Limb (tissue), 2 donors: Measurements from ENCODE around the gene RCC2.

Experiments
- DNase-seq, 2 donors: peaks; one replicate each; pipeline ENCODE4 v3.0.0-alpha.2; 2016; ENCODE audit errors: extremely low spot score in 2 of 2

RCC2 gene

GRCh38 chr1:17442841-17443240 lies 3.4 kb upstream of the RCC2 start:
- no peak for DNase-seq

DNA sequence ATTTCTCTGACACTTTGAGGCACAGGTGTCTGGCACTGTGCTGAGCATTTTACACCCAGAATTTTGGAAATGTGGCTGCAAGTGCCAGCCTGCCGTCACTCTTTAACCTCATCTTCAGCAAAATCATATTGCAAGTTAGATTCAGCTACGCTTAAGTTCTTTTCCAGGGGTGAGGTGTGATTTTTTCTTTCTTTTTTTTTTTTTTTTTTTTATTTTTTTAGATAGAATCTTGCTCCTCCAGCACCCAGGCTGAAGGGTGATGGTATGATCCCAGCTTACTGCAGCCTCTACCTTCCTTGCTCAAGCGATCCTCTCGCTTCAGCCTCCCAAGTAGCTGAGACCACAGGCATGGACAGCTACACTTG lies 2.5 kb upstream of the RCC2 start:
- no peak for DNase-seq

DNA sequence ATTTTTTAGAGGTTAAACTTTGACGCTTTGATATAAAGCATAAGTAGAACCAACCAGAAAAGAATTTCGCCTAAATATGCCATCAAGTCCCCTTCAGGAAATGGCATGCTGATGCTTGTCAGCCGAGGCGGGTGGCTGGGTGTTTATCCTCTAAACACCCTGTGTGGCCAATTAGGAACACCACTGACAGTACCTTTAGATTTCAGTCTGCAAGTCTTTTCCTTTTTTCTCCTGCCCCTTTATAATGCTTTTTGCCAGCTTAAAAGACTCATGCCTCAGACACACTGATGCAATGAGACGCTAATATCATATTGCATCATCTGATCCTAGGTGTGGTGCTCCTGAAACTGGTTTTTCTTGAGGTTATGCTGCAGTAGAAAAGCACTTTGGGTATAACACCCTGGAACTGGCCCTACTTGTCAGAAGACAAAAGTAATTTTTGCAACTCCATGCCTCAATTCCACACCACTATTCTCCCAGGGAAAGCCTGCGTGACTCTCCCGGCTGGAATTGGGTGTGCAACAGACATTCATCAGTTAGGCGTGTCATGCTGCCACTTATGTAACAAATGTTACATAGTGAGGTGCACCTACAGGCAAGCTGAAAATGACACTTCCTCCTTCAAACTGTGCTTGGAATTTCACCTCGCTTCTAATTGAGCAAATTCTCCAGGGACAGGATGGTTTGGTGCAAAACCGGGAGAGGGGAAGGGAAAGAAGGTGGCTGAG lies 2.0 kb upstream of the RCC2 start:
- DNase-seq, result no peak

- DNase-seq, result no peak
Observed at GRCh38 chr1:17440827-17441168, 1.3 kb upstream of the RCC2 start.

DNA sequence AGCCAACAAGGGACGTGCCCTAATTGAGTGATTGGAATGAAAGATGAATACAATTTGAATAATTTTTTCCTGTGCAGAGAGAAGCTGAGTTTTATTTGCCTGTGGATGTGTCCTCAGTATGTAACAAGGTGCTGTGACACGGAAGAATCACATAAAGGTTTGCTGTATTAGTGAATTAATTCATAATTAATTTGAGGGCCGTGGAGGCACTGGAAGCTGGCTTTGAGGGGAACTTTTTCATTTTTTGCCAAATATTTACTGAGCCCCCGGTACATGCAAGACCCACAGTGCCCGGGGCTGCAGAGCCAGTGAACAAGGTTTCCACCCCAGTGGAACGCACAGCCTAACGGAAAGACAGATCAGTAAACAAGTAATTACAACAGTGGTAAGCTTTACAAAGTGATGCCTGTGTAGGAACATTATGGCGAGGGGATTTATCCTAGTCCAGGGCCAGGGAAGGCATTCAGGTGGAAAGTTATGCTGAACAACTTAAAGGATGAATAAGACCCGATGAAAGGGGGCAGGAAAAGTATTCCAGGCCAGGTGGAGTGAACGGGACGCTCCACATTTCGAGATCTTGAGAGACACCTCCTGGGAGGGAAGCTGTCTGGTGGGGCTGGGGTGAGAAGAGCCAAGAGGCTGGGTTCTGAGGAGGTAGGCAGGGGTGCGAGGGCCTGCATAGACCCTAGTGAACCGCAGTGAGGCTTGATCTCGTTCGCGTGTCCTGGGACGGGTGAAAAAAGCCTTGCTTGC lies 773 bp upstream of the RCC2 start:
- DNase-seq, result no peak

- peak in 1 of 2 donors; percentile 76 for DNase-seq
Observed at GRCh38 chr1:17438318-17439249, 893 bp downstream of the RCC2 start.

DNA sequence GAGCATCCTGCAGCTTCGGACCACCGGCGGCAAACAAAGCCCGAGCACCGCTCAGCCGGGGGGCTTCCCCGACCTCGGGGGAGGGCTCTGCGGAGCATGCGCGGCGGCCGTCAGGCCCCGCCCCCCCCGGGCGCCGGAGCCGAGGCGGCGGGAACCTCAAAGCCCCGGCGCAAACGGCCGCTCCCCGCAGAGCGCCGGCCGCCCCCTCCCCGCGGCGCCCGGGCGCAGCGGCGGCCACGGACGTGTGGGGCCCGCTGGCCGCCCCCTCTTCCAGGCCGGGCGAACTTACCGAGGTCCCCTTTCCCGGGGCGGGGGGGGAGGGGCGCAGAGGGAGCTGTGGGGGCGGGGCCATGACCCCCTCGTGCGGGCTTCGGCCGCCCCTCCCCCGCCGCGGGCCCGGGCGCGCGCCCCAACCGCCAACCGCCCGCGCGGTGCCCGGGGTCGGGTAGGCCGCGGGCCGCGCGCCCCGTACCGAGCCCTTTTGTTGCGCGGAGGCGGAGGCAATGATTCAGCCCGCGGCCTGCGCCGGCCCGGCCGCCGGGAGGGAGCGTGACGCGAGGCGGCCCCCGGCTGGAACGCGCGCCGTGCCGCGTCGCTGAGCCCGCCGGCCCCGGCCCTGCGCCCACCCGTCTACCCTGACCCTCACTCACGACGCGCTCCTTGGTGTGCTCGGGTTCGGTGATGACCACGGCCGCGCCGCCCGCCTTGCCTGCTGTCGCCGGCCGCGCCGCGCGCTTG lies 1.7 kb downstream of the RCC2 start:
- DNase-seq, result peak; percentile 34 to 83

DNA sequence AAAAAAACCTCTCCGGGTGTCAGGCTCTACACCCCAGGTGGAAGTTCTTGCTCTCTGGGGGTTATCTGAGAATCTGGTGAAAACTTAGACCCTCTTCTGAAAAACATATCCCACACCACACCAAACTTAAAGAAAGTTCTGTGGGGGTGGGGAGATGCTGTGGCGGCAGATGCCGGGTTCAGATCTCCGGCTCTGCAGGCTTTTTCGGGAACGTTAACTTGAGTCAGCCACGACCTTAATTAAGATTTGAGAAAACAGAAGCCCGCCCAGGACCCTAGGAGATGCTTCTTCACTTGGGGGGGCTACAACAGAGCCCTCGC lies 2.3 kb downstream of the RCC2 start:
- DNase-seq, result no peak

DNA sequence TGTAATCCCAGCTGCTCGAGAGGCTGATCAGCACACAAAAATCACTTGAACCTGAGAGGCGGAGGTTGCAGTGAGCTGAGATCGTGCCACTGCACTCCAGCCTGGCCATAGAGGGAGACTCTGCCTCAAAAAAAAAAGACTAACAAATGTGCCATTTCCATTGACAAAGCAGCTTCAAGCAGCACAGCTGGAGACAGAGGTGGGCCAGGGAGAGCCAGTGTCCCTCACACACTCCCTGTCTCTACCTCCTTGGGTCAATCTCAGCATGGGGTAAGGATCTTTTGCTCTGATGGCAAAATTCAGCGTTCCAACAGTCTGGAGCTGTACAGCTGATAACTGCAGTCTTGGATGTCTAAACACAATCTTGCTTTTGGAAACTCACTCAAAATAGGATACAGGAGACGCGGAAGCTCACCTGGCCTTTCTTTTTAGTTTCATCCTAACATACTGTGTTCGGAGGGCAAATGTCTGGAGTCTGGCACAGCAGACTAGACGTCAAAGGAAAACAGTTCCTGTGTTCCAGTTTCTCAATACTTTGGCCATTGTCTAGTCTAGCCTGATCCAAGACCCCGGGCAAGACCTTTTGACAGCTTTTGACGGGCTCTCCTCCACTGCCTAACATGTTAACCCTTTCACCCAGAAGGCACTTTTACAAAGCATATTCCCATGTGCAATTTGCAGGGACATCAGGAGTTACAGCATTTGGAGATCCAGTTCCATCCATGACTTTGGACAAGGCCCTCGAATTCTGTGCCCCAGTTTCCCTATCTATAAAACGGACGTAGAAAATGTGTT lies 2.9 kb downstream of the RCC2 start:
- DNase-seq, result no peak

DNA sequence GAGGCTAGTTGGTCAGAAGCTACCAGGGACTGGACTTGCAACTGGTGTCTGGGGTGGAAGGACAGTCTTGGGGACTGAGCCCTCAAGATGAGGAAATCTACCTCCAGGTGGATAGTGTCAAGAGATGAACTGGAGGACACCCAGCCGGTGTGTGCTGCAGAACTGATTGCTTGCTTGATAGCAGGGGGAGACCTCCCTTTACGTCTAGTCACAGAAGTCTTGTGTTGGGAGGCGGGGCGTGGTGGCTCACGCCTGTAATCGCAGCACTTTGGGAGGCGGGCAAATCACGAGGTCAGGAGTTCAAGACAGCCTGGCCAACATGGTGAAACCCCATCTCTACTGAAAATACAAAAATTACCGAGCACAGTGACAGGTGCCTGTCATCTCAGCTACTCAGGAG lies 4.9 kb downstream of the RCC2 start:
- DNase-seq, result no peak

DNA sequence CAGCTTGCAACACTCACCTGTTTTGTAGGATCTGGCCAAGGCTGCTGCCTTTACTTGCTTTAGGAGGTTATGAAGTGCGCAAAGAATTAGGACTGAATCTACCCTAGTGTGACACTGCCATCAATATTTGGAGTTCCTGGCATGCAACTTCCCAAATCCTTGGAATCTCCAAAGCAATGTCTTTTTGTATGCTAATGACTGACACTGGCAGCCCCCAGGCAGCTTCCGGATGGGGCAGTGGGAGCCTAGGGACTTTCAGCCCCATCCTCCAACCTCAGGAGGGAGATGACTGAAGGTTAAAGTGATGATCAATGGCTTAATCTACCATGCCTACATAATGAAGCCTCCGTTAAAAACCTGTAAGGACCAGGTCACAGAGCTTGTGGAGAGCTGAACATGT lies 5.5 kb downstream of the RCC2 start:
- DNase-seq, result no peak

- DNase-seq, result no peak
Observed at GRCh38 chr1:17433261-17433660, 6.2 kb downstream of the RCC2 start.

GRCh38 chr1:17432412-17432811 lies 7.1 kb downstream of the RCC2 start:
- DNase-seq, result no peak

GRCh38 chr1:17429183-17429582 lies 10.3 kb downstream of the RCC2 start:
- DNase-seq, result no peak

DNA sequence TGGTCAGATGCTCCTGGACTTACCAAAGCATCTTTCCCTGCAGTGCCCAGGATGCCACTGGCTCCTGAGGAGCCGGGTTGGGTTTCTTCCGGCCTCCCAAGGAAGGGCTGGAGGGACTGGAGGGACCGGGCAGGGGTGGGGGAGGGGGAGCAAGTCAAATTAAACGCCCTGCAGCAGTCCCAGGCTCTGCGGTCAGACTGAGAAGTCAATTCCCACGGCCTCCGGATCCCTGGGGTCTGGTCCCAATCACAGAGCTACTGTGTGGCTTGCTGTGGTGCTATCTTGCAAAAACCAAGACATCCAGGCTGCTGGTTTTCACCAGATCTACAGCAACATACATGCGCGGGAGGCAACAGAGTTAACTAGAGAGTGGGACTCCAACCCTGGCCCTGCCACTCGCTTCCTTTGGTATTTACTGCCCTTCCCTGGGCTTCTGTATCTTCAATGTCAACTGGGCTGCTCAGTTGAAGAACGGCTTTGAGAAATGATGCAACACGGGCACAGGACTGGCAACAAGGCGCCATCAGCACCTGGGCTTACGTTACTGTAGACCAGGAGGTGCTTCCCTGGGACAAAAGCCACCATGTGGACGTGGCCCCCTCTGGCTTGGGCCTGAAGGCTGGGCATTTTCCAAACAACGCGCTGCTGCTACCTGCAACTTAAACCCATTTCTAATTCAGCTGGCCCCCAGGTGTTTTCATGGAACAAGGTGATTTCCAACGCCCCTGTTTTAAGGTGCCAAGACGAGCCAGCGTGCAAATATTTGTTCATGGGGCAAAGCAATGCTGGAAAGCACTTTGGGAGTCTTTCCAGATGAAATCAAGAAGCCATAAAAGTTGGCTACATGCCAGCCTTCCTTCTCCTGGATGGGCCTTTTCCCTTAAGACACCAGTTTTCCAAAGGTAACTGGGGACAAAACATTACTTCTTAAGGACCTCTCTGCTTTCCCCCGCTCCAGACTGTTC lies 11.5 kb downstream of the RCC2 start:
- DNase-seq, result no peak

DNA sequence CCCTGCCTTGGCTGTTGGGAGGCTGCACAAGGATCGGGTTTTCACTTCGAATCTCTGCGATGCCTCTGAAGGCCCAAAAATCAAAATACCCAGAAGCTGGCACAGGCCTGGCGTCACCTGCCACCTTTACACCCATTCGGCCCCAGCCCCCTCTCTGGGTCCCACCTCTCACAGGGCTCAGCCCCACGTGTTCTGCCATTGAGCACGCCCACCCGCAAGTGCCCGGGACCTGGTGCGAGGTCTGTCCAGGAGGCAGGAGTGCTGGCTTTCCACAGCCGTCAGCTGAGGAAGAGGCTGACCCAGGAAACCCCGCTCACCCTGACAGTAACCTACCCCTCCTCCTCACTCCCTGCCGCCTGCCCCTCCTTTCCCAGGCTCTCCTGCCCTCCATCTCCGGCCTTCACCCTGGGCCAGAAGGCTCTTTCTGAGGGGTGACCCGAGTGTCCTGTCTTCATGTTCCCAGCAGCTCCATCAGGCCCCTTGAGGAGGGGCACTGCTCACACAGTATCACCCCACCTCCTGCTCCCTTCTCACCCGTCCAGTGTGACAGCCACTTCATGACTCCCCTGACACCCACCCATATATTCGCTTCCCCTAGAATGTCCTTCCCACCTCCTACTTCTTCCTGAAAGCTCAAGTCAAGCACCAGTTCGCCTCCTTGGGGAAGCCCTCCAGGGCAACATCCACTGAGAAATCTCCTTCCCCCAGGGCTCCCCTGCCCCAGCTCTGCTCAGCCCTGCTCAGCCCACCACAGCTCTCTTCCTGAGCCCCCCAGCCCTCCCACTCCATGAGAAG lies 13.5 kb downstream of the RCC2 start:
- no peak for DNase-seq

DNA sequence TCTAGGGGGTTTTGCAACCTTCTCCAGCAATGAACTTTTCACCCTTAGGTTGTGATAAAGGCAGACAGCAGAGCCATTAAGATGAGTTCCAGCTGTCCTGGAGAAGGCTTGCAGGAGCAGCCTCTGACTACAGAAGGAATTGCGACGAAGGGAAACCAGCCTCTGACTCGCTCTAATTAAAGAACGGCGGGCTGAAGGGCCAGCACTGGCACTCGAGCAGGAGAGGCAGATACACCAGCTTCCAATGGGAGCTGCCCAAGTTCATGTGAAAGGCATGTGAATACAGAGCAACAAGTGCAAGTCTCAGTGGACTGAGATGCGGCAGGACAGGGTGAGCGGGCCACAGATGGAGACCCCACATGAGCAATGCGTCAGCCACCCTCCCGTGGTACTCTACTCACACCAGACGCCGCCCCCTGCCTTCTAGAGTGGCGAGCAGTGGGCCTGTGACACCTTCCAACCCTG lies 15.7 kb downstream of the RCC2 start:
- no peak for DNase-seq

DNA sequence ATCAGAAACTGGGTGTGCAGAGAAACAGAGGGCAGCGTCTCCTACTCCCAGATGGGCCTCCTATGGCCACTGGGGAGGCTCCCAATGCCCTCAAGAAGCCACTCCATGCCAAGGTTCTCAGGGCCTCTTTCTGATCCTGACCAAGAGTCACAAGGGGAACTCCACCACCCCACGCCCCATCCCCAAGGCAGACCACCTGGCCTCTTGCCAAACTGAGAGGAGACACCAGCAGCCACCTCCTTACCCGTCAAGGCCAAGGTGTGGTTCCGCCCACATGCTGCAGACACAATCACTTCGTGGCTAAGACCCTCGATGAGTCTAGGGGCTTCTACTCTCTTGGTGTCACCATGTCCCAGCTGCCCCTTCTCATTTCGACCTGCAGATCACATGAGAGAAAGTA lies 17.0 kb downstream of the RCC2 start:
- no peak for DNase-seq

DNA sequence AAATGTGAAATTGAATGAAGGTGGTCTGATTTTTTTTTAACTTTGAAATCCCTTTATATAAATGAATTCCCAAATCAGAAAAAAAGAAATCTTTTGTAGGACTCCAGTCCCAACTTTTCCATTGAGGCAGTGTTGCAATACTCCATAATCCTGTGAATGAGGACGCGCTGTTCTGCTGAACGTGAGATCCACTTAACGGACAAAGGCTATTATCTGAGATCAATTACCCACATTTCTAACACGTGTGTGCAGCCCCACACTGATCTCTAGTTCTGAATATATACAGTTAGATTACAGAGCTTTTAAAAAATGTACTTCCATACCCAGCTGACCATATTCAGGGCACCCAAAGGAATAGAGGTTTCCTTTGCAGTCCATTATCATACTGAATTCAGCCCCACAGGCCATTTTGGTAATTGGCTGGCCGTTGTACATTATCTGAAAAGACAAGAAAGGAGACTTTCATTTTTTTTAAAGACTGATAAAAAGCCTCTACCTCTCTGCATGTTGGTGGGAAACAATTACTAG lies 19.0 kb downstream of the RCC2 start:
- no peak for DNase-seq
